Measurements from ENCODE around the gene HOMER2. TPM values are rescaled to one million over a fixed set of nuclear protein-coding genes. Genes with fewer than 3 reads are reported as not detected.

The HOMER2 gene
- total and polyA plus RNA-seq, 2 of the 4 experiments (the other 2 are of a cell fraction), result 0.54 to 0.79 TPM

DNA sequence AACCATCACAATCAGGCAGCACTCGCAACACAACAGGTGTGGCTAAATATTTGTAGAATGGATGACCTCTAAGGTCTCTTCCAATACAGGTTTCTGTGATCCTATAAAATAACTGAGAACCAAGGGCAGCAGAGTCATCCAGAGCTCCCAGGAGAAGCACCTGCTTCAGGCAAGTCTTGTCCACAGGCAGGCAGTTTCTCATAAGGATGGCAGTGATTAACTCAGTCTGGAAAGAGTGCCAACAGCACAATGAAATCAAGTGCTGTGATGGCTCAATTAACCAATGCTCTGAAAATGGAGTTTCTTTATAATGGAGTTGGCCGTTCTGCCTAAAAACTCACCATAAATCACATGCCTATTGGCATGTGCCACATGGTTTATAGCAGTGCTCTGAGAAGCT lies 70.8 kb downstream of the HOMER2 start:
- Histone ChIP-seq H2BK20ac (ENCODE audit: low read depth, low read length) (no peak overlapping the region), H3K27ac (ENCODE audit: insufficient read depth, low read length) (no peak overlapping the region), H4K5ac (ENCODE audit: low read depth, low read length) (no peak overlapping the region), H3K4me3 (ENCODE audit: insufficient read depth, low read depth, low read length) (no peak overlapping the region), H3K4me2 (ENCODE audit: low read depth, low read length) (no peak overlapping the region), H2AK9ac (replicated peaks; ENCODE audit: low read depth, low read length, poor library complexity) (no peak overlapping the region), H4K91ac (ENCODE audit: insufficient read depth, low read depth, low read length) (no peak overlapping the region), H2AFZ (replicated peaks; ENCODE audit: low read length, poor library complexity) (no peak overlapping the region), H2BK5ac (ENCODE audit: low read depth, low read length, poor library complexity, severe bottlenecking) (no peak overlapping the region), H3K23ac (ENCODE audit: low read depth, low read length) (no peak overlapping the region), H3K36me3 (ENCODE audit: control insufficient read depth, insufficient read depth, low read length) (no peaks in the 10 kb centered on the region), H2AK5ac (ENCODE audit: low read depth, low read length) (no peak overlapping the region), H3K9ac (ENCODE audit: low read depth, low read length) (no peak overlapping the region), H3K56ac (ENCODE audit: extremely low read depth, insufficient read depth, low read length) (no peak overlapping the region), H4K20me1 (ENCODE audit: insufficient read depth, low read length) (no peaks in the 10 kb centered on the region), H3K14ac (replicated peaks; ENCODE audit: low read depth, low read length) (no peak overlapping the region), H2BK120ac (ENCODE audit: low read depth, low read length) (no peak overlapping the region), H3K18ac (ENCODE audit: low read depth, low read length) (no peak overlapping the region), H3K9me1 (ENCODE audit: insufficient read depth, low read length) (no peaks in the 10 kb centered on the region; the same call in 1 of the 2 replicates), H3K4ac (ENCODE audit: low read depth, low read length) (no peak overlapping the region), H3K27me3 (ENCODE audit: control insufficient read depth, insufficient read depth, low read length) (0 out of 2 replicates have a peak, but pooled peaks cover 2% of the 10 kb centered on the region), H3K4me1 (ENCODE audit: control insufficient read depth, insufficient read depth, low read length) (no peaks in the 10 kb centered on the region), H3K79me1 (ENCODE audit: low read depth in 1 of 2, low read length in 2 of 2) (no peaks in the 10 kb centered on the region), H2BK15ac (ENCODE audit: low read depth, low read length) (no peak overlapping the region), H3K9me3 (ENCODE audit: control insufficient read depth, insufficient read depth, low read length) (no peaks in the 10 kb centered on the region), H4K8ac (ENCODE audit: low read depth in 2 of 2, low read length in 2 of 2) (no peak overlapping the region)
- dilution Hi-C loops (cut with HindIII; ENCODE audit: low sequenced_read_pairs, unreplicated experiment), result no loop called here
- no CpG with 5 or more reads among the region's 2 CpGs for WGBS, 2 experiments (ENCODE audit: extremely low coverage in 2 of 2, insufficient read length in 1 of 2)
- no peak for ATAC-seq (ENCODE audit: low read depth)
- ChIA-PET CTCF (no interaction called here), POLR2A (ENCODE audit: unreplicated experiment) (no interaction called here)
- no TSS peak for BruUV-seq (replicated peaks)
- no peak for TF ChIP-seq CTCF (conservative IDR thresholded peaks at IDR 0.05; ENCODE audit: low read depth, low read length)
- TF ChIP-seq POLR2A (IDR thresholded peaks at IDR 0.05; ENCODE audit: low read depth, low read length), result no peak
- TF ChIP-seq MXI1 (IDR thresholded peaks at IDR 0.05; ENCODE audit: borderline replicate concordance, low read depth, low read length), result no peak
- no peak for TF ChIP-seq RAD21 (IDR thresholded peaks at IDR 0.05; ENCODE audit: low read length)
- no peak for TF ChIP-seq BHLHE40 (IDR thresholded peaks at IDR 0.05; ENCODE audit: low read depth, low read length)
- TF ChIP-seq SMC3 (IDR thresholded peaks at IDR 0.05; ENCODE audit: low read depth, low read length), result no peak
- no peak for TF ChIP-seq RFX5 (IDR thresholded peaks at IDR 0.05; ENCODE audit: low read depth, low read length)
- no peak for TF ChIP-seq CEBPB (IDR thresholded peaks at IDR 0.05; ENCODE audit: low read depth, low read length)
- no peak for TF ChIP-seq NFE2L2 (IDR thresholded peaks at IDR 0.05; ENCODE audit: low read depth, low read length)
- TF ChIP-seq MAZ (IDR thresholded peaks at IDR 0.05; ENCODE audit: borderline replicate concordance, low read depth, low read length), result no peak
- TF ChIP-seq FOS (IDR thresholded peaks at IDR 0.05; ENCODE audit: low read depth, low read length), result no peak
- in situ Hi-C loops (cut with MboI; ENCODE audit: low sequenced_read_pairs), result no loop called here
- no peak for DNase-seq
- intact Hi-C loops (cut with micrococcal nuclease), result no loop called here
